Effector CD8-positive, alpha-beta T cell (primary cell): ENCODE data around the gene NKX6-2.
"Not testable (repeated sequence)": the region's sequence is repeated elsewhere in the genome, so short reads cannot be mapped to it uniquely, and the experiment has no call there.

ENCODE experiments used
- DNase-seq: peaks from one replicate; lab custom pipeline; 2025; lab: John Stamatoyannopoulos, UW
- total RNA-seq, 4 experiments: gene quantifications; one replicate each; lab custom pipeline; 2026; lab: John Stamatoyannopoulos, UW

NKX6-2 gene
- 0 reads per million in 4 experiments for total RNA-seq

- no peak for DNase-seq
Measured at GRCh38 chr10:132785723-132786475, at the start of gene NKX6-2. Gene NKX6-2 (minus strand): TSS chr10:132786147. CDS start chr10:132785948, 199 bp downstream.

GRCh38 chr10:132834891-132835847, 49.2 kb upstream of the NKX6-2 start:
- no peak for DNase-seq

- no peak for DNase-seq
Measured at GRCh38 chr10:132834311-132834761, 48.4 kb upstream of the NKX6-2 start.

- no peak for DNase-seq
Measured at GRCh38 chr10:132833421-132834111, 47.6 kb upstream of the NKX6-2 start.

- no peak for DNase-seq
Measured at GRCh38 chr10:132832186-132832969, 46.4 kb upstream of the NKX6-2 start.

- DNase-seq: no peak
Measured at GRCh38 chr10:132829403-132829802, 43.5 kb upstream of the NKX6-2 start.

GRCh38 chr10:132828681-132829080, 42.7 kb upstream of the NKX6-2 start:
- no peak for DNase-seq

- no peak for DNase-seq
Measured at GRCh38 chr10:132827861-132828539, 42.1 kb upstream of the NKX6-2 start.

- DNase-seq: no peak
Measured at GRCh38 chr10:132827423-132827789, 41.5 kb upstream of the NKX6-2 start.

GRCh38 chr10:132826524-132827422, 40.8 kb upstream of the NKX6-2 start:
- no peak for DNase-seq

- not testable (repeated sequence) for DNase-seq
Measured at GRCh38 chr10:132825783-132826523, 40.0 kb upstream of the NKX6-2 start.

- DNase-seq: no peak
Measured at GRCh38 chr10:132820056-132820455, 34.1 kb upstream of the NKX6-2 start.

- DNase-seq: no peak
Measured at GRCh38 chr10:132817701-132818211, 31.8 kb upstream of the NKX6-2 start.

- no peak for DNase-seq
Measured at GRCh38 chr10:132816718-132817117, 30.8 kb upstream of the NKX6-2 start.

- DNase-seq: no peak
Measured at GRCh38 chr10:132815168-132815857, 29.4 kb upstream of the NKX6-2 start.

- DNase-seq: no peak
Measured at GRCh38 chr10:132814469-132814856, 28.5 kb upstream of the NKX6-2 start.

GRCh38 chr10:132813560-132814468, 27.9 kb upstream of the NKX6-2 start:
- no peak for DNase-seq
